HFF-Myc (cell line): ENCODE results near the gene VDR.
"Not testable (repeated sequence)": the region's sequence is repeated elsewhere in the genome, so short reads cannot be mapped to it uniquely, and the experiment has no call there.

Experiments
- DNase-seq: peaks from one replicate; pipeline ENCODE4 v3.0.0-alpha.2; 2011; ENCODE audit warnings: low read depth; ENCODE audit errors: extremely low read depth
- H3K4me3 ChIP-seq: replicated peaks from 2 replicates; pipeline ENCODE4 v1.5.1; 2011; ENCODE audit warnings: low read depth, mild to moderate bottlenecking, control low read depth, low read length
- TF ChIP-seq, protein P1 (sequence below): IDR thresholded peaks from 2 replicates; pipeline ENCODE4 v1.5.1; 2012; ENCODE audit warnings: mild to moderate bottlenecking, low read depth, low read length, control low read depth; ENCODE audit errors: missing control alignments

VDR gene

DNA sequence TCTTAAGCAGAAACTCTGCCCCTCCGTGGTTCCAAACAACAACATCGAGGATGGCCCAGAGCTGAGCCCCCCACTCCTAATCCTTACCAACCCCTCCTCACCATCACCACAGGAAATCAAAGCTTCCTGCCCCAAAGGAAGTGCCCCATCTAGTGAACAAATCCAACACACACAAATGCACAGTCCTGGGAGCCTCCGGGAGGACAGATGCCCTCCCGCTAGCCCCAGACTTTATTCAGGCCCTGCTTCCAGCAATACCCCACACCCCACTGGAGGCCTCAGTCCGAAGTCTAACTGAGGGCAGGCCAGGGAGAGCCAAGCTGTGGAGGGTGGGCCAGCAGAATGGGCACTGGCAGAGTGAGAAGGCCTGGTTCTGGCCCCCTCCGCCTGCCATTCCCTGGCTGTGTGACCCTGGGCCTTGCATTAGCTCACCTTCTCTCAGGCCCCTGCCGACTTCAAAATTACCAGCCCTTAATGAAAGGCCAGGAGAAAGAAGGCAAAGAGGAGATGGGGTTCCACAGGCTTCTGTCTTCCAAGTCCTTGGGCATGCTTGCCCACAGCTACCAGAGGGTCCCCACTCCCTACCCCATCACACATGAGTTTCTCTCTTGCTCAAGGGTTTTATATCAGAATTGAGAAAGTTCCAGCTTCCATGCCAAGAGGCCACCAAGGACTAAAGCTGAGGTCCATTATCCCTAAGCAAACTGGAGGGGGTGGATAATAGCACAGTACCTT, 87.4 kb downstream of the VDR start:
- H3K4me3 ChIP-seq = peak overlapping the region; percentile 91
- TF ChIP-seq, protein P1, sequence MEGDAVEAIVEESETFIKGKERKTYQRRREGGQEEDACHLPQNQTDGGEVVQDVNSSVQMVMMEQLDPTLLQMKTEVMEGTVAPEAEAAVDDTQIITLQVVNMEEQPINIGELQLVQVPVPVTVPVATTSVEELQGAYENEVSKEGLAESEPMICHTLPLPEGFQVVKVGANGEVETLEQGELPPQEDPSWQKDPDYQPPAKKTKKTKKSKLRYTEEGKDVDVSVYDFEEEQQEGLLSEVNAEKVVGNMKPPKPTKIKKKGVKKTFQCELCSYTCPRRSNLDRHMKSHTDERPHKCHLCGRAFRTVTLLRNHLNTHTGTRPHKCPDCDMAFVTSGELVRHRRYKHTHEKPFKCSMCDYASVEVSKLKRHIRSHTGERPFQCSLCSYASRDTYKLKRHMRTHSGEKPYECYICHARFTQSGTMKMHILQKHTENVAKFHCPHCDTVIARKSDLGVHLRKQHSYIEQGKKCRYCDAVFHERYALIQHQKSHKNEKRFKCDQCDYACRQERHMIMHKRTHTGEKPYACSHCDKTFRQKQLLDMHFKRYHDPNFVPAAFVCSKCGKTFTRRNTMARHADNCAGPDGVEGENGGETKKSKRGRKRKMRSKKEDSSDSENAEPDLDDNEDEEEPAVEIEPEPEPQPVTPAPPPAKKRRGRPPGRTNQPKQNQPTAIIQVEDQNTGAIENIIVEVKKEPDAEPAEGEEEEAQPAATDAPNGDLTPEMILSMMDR = peak; percentile 32
- DNase-seq = no peak

DNA sequence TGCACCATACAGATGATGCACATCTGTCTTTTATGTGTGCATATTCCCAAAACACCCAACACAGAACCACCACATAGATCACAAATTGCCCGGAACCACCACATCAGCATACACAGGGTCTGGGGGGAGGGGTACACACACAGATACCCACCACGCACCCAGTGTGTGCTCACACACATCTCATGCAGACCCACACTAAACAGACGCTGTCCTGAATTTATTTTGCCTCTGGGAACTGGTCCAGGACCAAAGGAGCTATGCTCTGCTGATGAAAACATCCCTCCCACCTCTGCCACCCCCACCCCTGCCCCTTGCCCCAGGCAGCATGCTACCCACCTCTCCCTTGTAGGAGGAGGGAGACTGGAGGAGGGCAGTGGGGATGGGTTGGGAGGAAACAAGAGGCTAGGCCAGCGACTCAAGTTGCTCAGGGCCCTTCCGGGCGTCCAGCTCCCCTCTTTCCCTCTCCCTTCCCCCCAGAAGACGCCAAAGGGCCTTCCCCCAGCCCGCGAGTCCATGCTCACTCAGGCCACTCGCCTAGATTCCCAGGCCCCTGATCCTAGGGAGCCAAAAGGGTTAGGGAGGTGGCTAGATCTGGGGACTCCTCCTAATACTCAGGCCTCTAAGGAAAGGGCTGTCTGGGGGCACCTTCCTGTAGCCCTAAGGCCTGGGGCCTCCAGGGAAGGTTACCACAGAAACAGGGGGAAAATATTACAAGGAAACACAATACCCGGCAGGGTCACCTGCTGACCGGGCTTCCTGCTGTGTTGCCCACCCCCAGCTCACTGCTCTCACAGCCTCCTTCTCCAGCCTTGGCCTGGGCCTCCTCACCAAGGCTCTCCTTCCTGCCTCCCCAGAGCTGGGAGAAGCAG, 88.2 kb downstream of the VDR start:
- TF ChIP-seq, protein P1 = no peak
- H3K4me3 ChIP-seq = peak overlapping the region; percentile 91
- DNase-seq = no peak

DNA sequence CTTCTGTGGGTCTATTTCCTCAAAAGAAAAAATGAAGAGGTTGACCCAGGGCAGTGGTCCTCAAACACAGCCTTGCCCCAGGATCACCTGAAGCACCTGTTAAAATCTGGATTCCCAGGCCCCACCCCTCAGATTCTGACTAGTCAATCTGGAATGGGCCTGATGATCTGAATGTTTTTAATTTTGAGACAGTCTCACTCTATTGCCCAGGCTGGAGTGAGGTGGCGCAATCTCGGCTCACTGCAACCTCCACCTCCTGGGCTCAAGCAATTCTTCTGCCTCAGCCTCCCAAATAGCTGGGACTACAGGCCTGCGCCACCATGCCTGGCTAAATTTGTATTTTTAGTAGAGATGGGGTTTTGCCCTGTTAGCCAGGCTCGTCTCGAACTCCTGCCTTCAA, 89.3 kb downstream of the VDR start:
- not testable (repeated sequence) for H3K4me3 ChIP-seq, DNase-seq

DNA sequence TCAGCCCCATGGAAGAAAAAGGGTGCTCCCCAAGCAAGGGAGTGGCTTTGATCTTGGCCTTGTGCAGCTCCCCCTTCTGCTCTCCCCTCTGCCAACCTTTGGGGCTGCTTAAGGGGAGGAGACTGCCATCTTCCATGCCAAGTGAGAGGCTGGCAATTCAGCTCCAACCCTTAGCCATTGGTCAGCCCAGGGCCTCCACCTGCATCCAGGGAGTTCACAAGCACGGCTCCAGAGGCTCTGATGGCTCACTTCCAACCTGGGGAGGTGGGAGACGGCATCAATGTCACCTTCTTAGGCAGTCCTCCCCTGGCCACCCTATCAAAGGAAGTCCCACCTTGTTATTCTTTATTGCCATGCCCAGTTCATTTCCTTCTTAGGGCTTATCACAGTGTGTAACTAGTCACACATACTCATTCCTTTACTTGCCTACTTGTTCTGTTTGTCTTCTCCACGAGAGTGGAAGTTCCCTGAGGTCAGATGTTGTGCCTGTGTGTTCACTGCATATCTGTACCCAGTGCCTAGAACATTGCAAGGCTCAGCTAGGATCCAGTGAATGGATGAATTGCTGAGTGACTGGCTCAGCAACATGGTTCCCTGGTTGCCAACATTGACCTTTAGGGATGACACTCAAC, 90.1 kb downstream of the VDR start:
- H3K4me3 ChIP-seq = no peak overlapping the region
- TF ChIP-seq, protein P1 = no peak
- no peak for DNase-seq

DNA sequence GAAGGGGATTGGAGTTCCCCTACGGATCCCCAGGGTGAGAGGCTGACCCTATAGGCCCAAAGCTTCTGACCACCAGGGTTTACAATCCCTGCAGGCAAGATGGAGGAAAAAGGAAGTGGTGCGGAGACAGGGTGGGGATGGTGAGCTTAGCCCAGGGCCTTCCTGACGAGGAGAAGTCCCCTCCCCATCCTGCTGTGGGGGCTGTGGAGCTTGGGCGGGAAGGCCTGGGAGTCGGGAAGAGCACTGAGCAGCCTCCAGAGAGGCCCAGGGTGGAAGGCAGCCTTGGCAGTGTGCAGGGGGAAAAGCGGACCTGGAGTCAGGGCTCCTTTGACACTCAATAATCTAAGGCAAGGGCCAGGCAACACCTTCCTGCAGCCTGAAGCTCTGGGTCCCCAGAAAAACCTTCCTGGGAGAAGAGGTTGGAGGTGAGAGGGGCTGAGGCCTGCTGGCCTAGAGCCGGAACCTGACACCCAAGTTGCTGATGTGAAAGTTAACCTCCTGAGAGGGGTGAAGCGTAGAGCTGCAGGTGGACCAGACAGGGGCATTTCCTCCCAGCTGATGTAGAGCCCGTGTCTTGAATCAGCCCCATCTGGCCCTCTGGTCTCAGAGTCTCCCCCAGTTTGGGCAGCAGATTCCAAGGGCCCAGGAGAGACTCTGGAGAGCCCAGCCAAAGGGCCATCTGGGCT, 91.1 kb downstream of the VDR start:
- peak overlapping the region; percentile 38 for H3K4me3 ChIP-seq
- TF ChIP-seq, protein P1 = no peak
- DNase-seq = no peak

- DNase-seq = no peak
- TF ChIP-seq, protein P1 = no peak
- H3K4me3 ChIP-seq = peak overlapping the region; percentile 38
These were observed 91.8 kb downstream of the VDR start for GRCh38 chr12:47812797-47813510.
